Pancreas (tissue), 10 donors: ENCODE results near the gene GATA1. TPM values are rescaled to one million over a fixed set of nuclear protein-coding genes. Genes with fewer than 3 reads are reported as not detected.
A peak's percentile ranks its signal among the peaks of the same experiment; 100 is the strongest.
"Not testable (repeated sequence)": the region's sequence is repeated elsewhere in the genome, so short reads cannot be mapped to it uniquely, and the experiment has no call there.

ENCODE experiments used
- ATAC-seq, 4 donors: fragments of 200-7000 bp; cut with Tn5 transposase; one replicate each; pipeline versions ENCODE4 v1.8.0 to v1.9.1; 2020; ENCODE audit warnings: mild to moderate bottlenecking in 4 of 4, moderate library complexity in 4 of 4
- DNase-seq, 6 donors: peaks; one replicate each; pipeline ENCODE4 v3.0.0-alpha.2; 2020
- FAIRE-seq: peaks from 2 replicates; lab custom pipeline; 2012; peaks lifted over from hg19 to GRCh38; lab: Jason Lieb, UNC
- H3K27ac ChIP-seq, 4 donors: fragments of 200-600 bp; sonication (generic); 1 replicate in 3 of 4; 2 replicates in 1 of 4; pipeline versions ENCODE4 v1.5.0 to v1.8.0; 2020
- H3K27me3 ChIP-seq, 4 donors: fragments of 200-600 bp; one replicate each; pipeline ENCODE4 v1.8.0; 2021
- H3K36me3 ChIP-seq, 3 donors: fragments of 200-600 bp; sonication (generic) in 1 of 3; one replicate each; pipeline versions ENCODE4 v1.5.0 to v1.8.0; 2020 to 2021
- H3K4me1 ChIP-seq, 3 donors: fragments of 200-600 bp; one replicate each; pipeline ENCODE4 v1.8.0; 2021
- H3K4me3 ChIP-seq, 4 donors: fragments of 200-600 bp; sonication (generic) in 2 of 4; one replicate each; pipeline versions ENCODE4 v1.5.0 to v1.8.0; 2020 to 2021
- H3K9me3 ChIP-seq, 4 donors: fragments of 200-600 bp; one replicate each; pipeline ENCODE4 v1.8.0; 2021
- WGBS, 2 donors: extraction: QIAGEN DNeasy Blood & Tissue Kit; methylation state at CpG; one replicate each; pipeline ENCODE4 v1.1.7; 2013; 5-methylcytosine and 5-hydroxymethylcytosine counted together
- intact Hi-C, 3 donors: fragments of 100-400 bp; cut with DNase I; formaldehyde crosslinking; loops; one replicate each; pipeline versions ENCODE4 v1.11.1 to v1.14.2; 2022
- polyA plus RNA-seq, 2 donors: library from polyadenylated mRNA; stranded (reverse); fragments of 200-250 nt; gene quantifications; one replicate each; pipeline ENCODE4 v1.2.3, GENCODE V29; 2013
- total RNA-seq, 6 donors: library from RNA; stranded (reverse); fragmentation: NEBNext Ultra II Directional in 4 of 6; extraction: Animal tissue kit (Norgen Biotek cat#: 25700) in 4 of 6; gene quantifications; one replicate each; pipeline versions ENCODE4 v1.2.1 to v1.2.4, GENCODE V29; 2021 to 2023
- TF ChIP-seq, protein P1 (sequence below), 4 donors: fragments of 200-600 bp; sonication (generic) in 3 of 4; IDR thresholded peaks; one replicate each; pipeline versions ENCODE4 v1.5.0 to v1.8.0; 2021; ENCODE audit warnings: antibody characterized with exemption in 4 of 4
- donor health status: healthy with polysubstance abuse.
- donor health status: DM: no; HTN: no; CAD: no; lungs with moderate emphysema.
- donor health status: DM: no; HTN: no; CAD: no.
- donor health status: control.
- donor health status: control.
- donor health status: Bipolar disorder and iron deficiency.
- donor health status: DM: yes; HTN: yes; CAD: no.
- donor health status: DM: no; HTN: no; CAD: no.
- donor health status: DM: no; HTN: no; CAD: no.
- donor health status: DM: yes; HTN: yes; CAD: no.

The GATA1 gene
- total and polyA plus RNA-seq, 8 donors: 0.12 to 0.19 TPM; not detected in 6

DNA sequence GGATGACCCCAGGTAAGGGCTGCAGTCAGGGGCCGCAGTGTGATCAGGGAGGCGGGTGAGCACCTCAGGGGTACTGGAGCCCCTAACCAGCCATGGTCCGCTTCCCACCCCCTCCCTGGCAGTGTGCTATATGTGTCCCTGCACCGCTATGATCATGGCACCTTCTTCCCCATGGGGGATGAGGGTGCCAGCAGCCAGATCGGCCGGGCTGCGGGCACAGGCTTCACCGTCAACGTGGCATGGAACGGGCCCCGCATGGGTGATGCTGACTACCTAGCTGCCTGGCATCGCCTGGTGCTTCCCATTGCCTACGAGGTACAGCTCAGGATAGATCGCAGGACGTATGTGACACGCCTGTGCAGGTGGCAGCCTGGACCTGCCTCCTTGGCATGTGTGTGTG is 31.7 kb downstream of the GATA1 start:
- 89 to 94% methylated on average over 15 to 16 of the region's 16 CpGs for WGBS, 2 donors
- FAIRE-seq (no peak), ATAC-seq (no peak), DNase-seq (peak in 1 of 6 donors; percentile 51)
- Histone ChIP-seq H3K27me3 (no peaks in the 10 kb centered on the region), H3K36me3 (no peaks in the 10 kb centered on the region), H3K4me3 (no peak overlapping the region), H3K27ac (no peak overlapping the region), H3K9me3 (no peaks in the 10 kb centered on the region), H3K4me1 (no peaks in the 10 kb centered on the region)
- intact Hi-C loops: no loop called here
- TF ChIP-seq, protein P1, sequence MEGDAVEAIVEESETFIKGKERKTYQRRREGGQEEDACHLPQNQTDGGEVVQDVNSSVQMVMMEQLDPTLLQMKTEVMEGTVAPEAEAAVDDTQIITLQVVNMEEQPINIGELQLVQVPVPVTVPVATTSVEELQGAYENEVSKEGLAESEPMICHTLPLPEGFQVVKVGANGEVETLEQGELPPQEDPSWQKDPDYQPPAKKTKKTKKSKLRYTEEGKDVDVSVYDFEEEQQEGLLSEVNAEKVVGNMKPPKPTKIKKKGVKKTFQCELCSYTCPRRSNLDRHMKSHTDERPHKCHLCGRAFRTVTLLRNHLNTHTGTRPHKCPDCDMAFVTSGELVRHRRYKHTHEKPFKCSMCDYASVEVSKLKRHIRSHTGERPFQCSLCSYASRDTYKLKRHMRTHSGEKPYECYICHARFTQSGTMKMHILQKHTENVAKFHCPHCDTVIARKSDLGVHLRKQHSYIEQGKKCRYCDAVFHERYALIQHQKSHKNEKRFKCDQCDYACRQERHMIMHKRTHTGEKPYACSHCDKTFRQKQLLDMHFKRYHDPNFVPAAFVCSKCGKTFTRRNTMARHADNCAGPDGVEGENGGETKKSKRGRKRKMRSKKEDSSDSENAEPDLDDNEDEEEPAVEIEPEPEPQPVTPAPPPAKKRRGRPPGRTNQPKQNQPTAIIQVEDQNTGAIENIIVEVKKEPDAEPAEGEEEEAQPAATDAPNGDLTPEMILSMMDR (IDR thresholded peaks at IDR 0.05): no peak

- DNase-seq: peak in 1 of 6 donors; percentile 41
- Histone ChIP-seq H3K27me3 (no peaks in the 10 kb centered on the region), H3K4me1 (no peaks in the 10 kb centered on the region), H3K27ac (no peak overlapping the region), H3K36me3 (no peaks in the 10 kb centered on the region), H3K4me3 (no peak overlapping the region), H3K9me3 (no peaks in the 10 kb centered on the region)
- no peak for FAIRE-seq
- intact Hi-C loops: no loop called here
- no peak for ATAC-seq
- TF ChIP-seq, protein P1 (IDR thresholded peaks at IDR 0.05): no peak
- 72 to 97% methylated on average over 4 of the region's 4 CpGs for WGBS, 2 donors
Observed at GRCh38 chrX:48818866-48819265, 32.5 kb downstream of the GATA1 start.

GRCh38 chrX:48819394-48819793 is 33.0 kb downstream of the GATA1 start:
- H3K9me3 ChIP-seq, H3K4me3 ChIP-seq, ATAC-seq, intact Hi-C loops, H3K4me1 ChIP-seq, H3K36me3 ChIP-seq, FAIRE-seq, H3K27me3 ChIP-seq, H3K27ac ChIP-seq: not testable (repeated sequence)
- peak in 1 of 6 donors; percentile 15 for DNase-seq
- WGBS, 2 donors: 72 to 86% methylated on average over 9 of the region's 9 CpGs

- no peaks in the 10 kb centered on the region for H3K4me1 ChIP-seq
- no peak for ATAC-seq
- DNase-seq: peak in 1 of 6 donors; percentile 33
- H3K9me3 ChIP-seq: no peaks in the 10 kb centered on the region
- intact Hi-C loops: no loop called here
- H3K4me3 ChIP-seq: no peak overlapping the region
- FAIRE-seq: no peak
- no peaks in the 10 kb centered on the region for H3K27me3 ChIP-seq
- no peak overlapping the region for H3K27ac ChIP-seq
- no peaks in the 10 kb centered on the region for H3K36me3 ChIP-seq
- WGBS, 2 donors: 80 to 86% methylated on average over 6 of the region's 6 CpGs
- TF ChIP-seq, protein P1 (IDR thresholded peaks at IDR 0.05): no peak
Observed at GRCh38 chrX:48823053-48823452, 36.7 kb downstream of the GATA1 start.

- Histone ChIP-seq H3K27ac (no peak overlapping the region), H3K4me1 (no peaks in the 10 kb centered on the region), H3K9me3 (no peaks in the 10 kb centered on the region), H3K27me3 (no peaks in the 10 kb centered on the region), H3K36me3 (no peaks in the 10 kb centered on the region), H3K4me3 (no peak overlapping the region)
- 79 to 94% methylated on average over 8 of the region's 8 CpGs for WGBS, 2 donors
- TF ChIP-seq, protein P1 (IDR thresholded peaks at IDR 0.05): no peak
- intact Hi-C loops: no loop called here
- DNase-seq: peak in 1 of 6 donors; percentile 21
- no peak for FAIRE-seq
- ATAC-seq: no peak
Observed at GRCh38 chrX:48824066-48824465, 37.7 kb downstream of the GATA1 start.
